GM18951 (cell line): Measurements from ENCODE around the gene HCAR3.
"Not testable (repeated sequence)": the region's sequence is repeated elsewhere in the genome, so short reads cannot be mapped to it uniquely, and the experiment has no call there.

Experiments
- POLR2A ChIP-seq: IDR thresholded peaks from 4 replicates; pipeline ENCODE4 v1.6.1; 2011; ENCODE audit warnings: mild to moderate bottlenecking; ENCODE audit not compliant: insufficient read length, insufficient read depth; ENCODE audit errors: extremely low read depth
- in situ Hi-C: fragments of 300-500 bp; cut with MboI; formaldehyde crosslinking; loops from one replicate; pipeline ENCODE4 v1.12.0; 2022; ENCODE audit warnings: low sequenced_read_pairs, mixed read lengths, inconsistent platforms; ENCODE audit not compliant: unreplicated experiment

HCAR3 gene

DNA sequence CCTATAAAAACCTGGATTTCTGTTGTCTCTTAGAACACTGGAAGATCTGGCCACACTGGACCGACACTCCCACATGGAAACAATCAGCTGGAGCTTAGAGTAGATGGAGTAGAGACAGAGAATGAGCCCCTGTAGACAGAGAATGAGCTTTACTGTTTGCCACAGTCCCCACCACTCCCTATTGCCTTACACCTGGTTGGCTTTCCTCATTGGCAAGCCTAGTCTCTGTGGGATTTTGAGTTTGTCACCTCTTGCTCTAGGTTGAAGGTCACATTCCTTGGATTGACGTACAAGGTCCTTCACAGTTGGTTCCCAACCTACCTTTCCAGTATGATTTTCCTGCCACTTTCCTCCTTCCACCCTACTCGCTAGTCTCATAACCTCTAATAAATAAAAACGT, 16.0 kb upstream of the HCAR3 start:
- no peak for TF ChIP-seq POLR2A
- in situ Hi-C loops = loop anchor here (25.0 kb wide), 1 partner anchor 95 kb away; no protein-coding TSS in a partner anchor

DNA sequence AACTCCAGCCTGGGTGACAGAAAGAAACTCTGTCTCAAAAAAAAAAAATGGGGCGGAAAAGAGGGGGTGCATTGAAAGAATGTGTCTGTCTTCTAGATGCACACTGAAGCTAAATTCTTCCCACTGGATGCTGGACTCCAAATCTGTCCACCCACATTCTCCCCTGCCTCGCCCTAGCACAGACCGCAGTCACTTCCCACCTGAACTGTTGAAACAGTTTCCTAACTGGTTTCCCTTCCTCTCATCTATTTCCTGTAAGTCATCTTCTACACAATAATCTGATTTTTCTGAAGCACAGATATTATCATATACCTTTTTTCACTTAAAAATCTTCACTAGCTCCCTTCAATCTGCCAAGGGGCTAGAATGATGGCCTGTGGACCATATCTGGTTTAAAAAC, 15.6 kb upstream of the HCAR3 start:
- TF ChIP-seq POLR2A = no peak

DNA sequence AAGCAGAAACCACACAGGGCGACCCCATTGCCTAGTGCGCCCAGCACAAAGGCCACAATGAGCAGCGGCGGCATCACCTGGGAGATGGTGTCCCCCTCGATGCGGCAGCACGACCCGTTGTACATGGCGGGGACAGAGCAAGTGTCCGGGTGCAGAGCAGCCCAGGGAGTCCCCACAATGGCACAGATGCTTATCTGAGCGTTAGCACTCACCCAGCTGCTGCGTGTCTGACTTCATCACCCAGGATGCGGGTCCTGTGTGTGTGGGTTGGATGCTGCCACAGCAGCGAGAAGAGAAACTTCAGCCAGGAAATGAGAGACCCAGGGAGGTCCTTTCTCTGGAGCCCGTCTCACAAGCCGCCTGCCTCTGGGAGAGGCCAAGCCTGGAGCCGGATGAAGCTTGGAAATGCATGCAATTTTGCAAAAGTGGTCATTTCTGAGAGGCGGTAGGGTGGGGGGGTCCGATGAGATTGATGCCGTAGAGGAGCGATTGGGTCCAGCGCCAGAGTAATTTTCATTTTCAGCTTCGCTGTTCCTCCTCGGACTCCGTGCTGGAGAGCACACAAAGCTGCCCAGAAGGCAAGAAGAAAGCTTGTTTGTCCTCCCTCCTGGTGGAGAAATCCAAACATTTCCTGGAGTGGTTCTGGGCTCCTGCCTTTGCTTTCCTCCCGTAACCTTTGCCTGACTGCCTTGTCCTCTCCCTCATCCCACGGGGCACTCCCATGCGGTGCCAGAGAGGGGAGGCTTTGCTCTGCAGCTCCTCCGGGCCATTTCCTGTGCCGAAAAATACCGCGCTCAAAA, 13.8 kb upstream of the HCAR3 start, which contains the start of gene HCAR1:
Gene HCAR1 (minus strand): TSS at position 630 of the 800 bp plus-strand sequence. CDS start 505 bp downstream, at position 125.
- in situ Hi-C loops = loop anchor here (25.0 kb wide), 1 partner anchor 93 kb away; no protein-coding TSS in a partner anchor
- TF ChIP-seq POLR2A = no peak

More for the DNA sequence above, 15.6 kb upstream of the HCAR3 start:
- in situ Hi-C loops = loop anchor here (25.0 kb wide), 1 partner anchor 95 kb away; no protein-coding TSS in a partner anchor

DNA sequence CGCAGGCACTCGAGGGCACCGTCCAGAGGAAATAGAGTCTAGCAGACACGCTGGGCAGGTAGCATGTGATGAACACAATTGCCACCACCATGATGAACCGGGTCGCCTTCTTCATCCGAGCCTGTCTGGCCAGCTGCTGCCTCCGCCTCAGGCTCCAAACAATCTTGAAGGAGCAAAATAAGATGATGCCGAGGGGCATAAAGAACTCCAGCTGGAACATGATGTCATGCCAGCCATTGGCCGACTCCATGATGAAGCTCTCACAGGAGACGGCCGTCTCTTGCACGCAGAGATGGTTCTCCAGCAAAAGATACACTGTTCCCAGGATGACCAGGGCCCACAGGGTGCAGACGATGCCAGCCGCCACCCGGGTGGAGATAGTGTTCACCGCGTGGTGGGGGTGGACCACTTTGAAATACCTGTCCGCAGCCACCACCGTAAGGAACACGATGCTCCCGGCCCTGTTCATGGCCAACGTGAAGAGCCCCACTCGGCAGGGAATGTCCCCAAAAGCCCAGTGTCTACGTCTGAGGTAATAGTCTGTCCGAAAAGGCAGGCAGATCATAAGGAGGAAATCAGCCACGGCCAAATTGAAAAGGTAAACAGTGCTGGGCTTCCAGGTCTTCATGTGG, 13.1 kb upstream of the HCAR3 start:
- no peak for TF ChIP-seq POLR2A
- in situ Hi-C loops = loop anchor here (25.0 kb wide), 1 partner anchor 92 kb away; no protein-coding TSS in a partner anchor

DNA sequence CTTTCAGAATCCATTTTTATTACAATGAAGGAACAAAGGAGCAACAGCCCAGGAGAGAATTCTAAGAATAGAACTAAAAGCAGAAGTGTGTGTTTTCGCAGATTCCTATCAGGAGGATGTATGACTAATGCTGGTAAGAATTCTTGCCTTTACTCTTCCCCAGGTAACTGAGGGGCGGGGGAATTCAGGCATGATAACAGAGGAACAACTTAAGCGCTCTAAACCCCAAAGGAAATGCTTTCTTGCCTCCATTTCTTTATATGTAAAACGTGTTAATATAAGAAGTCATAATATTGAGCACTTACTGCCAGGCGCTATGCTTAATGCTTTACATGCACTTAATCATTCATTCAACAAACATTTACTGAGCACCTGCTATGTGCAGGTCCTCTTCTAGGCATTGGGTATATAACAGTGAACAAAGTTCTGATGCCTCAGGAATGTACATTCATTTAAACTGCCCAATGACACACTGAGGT, 9.5 kb upstream of the HCAR3 start:
- in situ Hi-C loops = loop anchor here (25.0 kb wide), 1 partner anchor 89 kb away; no protein-coding TSS in a partner anchor
- TF ChIP-seq POLR2A = no peak

DNA sequence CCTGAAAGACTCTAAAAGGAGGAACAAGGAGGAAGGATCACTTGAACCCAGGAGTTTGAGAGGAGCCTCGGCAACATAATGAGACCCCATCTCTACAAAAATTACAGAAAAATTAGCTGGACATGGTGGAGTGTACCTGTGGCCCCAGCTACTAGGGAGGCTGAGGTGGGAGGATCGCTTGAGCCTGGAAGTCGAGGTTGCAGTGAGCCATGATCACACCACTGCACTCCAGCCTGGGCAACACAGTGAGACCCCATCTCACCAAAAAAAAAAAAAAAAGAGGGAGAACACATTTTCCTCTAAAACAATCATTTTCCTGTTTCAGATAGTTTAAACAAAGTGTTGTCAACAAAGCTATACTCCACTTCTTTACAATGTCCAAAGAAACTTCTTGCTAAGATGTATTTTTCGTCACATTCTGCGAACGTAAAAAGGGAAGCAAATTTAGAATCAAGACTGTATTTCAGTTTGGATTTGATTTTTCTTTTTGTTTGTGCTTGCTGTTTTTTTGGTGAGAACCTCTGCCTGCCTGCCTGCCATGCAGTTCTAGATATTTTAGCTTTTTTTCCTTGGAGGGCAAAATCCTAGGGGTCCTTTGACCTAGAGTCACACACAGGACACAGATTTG, 9.0 kb upstream of the HCAR3 start:
- in situ Hi-C loops = loop anchor here (25.0 kb wide), 1 partner anchor 88 kb away; no protein-coding TSS in a partner anchor
- no peak for TF ChIP-seq POLR2A

DNA sequence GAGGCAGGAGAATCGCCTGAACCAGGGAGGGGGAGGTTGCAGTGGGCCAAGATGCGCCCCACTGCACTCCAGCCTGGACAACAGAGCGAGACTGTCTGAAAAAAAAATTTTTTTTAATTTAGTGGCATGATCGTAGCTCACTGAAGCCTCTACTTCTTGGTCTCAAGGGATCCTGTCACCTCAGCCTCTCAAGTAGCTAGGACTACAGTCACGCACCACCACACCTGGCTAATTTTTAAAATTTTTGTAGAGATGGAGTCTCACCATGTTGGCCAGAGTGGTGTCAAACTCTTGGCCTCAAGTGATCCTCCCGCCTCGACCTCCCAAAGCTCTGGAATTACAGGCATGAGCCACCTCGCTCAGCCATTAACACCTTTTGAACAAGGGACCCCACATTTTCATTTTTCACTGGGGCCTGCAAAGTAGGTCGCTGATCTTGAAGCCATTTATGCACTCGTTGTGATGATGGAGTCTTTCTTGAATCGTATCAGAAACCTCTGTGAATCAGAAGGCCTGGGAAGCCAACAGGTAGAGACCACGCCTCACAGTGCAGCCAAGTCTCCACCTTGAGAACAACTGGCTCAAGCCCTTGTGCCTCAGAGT, 8.1 kb upstream of the HCAR3 start:
- in situ Hi-C loops = loop anchor here (25.0 kb wide), 1 partner anchor 87 kb away; no protein-coding TSS in a partner anchor
- no peak for TF ChIP-seq POLR2A

DNA sequence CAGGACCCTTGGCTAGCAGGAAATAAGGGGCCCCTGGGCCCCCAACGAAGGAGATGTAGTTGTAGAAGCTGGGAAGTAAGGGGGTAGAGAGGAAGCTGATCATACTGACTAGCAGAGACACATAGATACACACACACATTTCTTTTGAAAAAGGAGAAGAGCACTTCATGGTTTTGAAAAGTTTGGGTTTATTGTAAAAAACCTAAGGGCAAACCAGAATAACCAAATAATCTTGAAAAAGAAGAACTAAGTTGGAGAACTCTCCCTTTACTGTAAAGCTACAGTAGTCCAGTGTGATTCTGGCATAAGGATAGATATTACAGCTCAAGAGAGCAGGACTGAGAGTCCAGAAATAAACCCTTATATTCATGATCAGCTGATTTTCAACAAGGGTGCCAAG, 5.8 kb upstream of the HCAR3 start:
- in situ Hi-C loops = no loop called here
- no peak for TF ChIP-seq POLR2A

DNA sequence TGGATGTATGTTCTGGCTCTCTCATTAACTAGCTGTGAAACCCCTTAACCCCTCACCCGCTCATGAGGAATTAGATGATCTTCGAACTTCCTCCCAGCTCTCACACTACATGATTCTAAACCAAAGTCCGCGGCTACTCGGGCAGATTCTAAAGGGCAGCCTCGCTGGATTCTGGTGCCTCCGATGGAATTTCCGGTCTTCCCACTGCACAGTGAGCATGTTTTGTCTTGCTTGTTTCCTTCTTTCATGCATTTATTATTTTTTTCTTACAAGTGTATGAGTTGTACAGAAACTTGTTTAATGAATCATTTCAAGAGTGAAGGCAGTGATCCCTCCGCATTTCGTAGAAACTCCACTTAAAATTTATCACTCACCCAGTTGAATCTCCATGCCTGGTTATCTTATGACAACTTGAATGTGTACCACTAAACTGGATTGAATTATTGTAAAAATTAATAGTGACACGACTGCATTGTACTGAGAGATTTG, 4.5 kb upstream of the HCAR3 start:
- in situ Hi-C loops = no loop called here
- no peak for TF ChIP-seq POLR2A

DNA sequence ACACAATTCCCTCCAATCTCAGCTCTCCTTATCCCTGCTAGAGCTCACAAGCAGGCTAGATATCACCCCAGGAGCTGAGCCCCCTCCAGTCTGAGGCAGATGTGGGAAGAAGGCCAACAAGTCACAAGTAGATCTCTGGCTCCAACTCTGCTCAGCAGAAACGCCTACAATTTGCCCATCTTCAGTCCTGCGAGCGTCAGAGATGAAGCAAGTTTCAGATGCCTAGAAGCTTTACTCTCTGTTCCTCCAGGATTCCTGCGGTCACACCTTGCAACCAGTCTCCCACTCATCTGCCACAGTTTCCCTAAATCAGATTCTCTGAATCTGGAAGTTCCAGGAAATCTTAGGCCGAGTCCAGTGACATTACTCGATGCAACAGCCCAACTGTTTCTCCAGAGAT, 1.4 kb downstream of the HCAR3 start:
- in situ Hi-C loops = not testable (repeated sequence)

DNA sequence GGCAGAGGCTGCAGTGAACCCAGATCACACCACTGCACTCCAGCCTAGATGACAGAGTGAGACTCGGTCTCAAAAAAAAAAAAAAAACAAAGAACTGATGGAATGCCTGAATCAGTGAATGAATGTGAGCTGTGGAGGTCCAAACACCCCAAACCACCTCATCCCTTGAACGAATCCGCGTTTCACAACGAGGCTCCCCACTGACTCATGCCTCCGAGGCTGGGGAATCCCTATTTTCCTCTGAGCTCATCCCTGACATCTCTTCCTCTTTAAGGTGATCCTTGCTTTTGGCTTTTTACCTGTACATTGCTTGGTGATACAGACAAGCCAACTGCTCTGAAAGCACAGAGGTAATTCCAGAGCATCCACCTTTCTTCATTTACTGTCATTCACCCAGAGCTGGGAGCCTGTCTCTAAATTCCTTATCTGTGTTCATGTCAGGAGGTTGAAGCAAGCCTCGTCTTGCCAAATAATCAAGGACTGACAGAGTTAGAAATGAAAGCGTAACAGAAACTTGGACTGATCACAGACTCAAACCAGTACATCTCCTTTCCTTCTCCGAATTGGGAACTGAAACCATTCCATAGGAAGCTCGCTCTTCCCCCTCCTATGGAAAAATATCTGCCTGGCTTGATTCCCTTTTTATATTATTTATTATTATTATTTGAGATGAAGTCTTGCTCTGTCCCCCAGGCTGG, 3.0 kb downstream of the HCAR3 start:
- in situ Hi-C loops = not testable (repeated sequence)

DNA sequence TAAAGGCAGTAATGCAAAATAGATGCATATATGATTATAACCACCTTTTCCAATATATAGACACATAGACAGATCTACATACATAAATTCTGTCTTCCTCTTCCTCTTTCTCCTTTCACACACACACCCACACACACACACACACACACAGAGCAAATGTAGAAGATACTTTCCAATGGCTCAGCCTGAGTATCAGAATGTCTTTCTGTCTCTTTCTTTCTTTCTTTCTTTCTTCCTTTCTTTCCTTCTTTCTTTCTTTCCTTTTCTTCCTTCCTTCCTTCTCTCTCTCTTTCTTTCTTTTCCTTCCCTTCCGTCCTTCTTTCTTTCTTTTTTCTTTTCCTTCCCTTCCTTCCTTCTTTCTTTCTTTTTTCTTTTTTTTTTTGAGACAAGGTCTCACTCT, 5.3 kb downstream of the HCAR3 start:
- in situ Hi-C loops = not testable (repeated sequence)

DNA sequence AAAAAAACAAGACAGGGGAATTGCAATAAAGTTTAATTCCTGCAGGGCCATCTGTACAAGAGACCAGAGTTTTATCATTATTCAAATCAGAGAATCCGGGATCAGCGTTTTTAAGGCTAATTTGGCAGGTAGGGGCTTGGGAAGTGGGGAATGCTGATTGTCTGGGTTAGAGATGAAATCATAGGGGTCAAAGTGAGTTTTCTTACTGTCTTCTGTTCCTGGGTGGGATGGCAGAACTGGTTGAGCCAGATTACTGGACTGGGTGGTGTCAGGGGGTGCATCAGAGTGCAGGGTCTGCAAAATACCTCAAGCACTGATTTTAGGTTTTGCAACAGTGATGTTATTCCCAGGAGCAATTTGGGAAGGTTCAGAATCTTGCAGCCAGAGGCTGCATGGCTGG, 6.3 kb downstream of the HCAR3 start:
- in situ Hi-C loops = not testable (repeated sequence)

DNA sequence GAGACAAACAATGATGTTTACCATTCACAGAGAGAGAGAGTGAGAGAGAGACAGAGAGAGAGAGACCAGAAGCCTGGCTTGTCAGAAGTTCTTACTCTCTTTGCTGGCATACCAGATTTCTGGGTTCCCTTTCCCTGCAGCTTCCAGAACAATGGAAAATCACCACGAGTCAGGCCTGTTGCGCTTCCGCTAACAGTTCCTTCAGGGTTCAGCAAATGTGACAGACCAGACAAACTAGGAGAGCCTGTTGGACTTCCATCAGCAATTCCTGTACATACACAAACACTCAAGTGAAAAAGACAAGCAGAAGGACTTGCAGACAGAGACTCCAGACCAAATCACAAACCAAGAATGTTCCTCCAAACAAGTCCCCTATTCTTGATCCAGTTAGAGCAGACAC, 7.3 kb downstream of the HCAR3 start:
- in situ Hi-C loops = not testable (repeated sequence)

DNA sequence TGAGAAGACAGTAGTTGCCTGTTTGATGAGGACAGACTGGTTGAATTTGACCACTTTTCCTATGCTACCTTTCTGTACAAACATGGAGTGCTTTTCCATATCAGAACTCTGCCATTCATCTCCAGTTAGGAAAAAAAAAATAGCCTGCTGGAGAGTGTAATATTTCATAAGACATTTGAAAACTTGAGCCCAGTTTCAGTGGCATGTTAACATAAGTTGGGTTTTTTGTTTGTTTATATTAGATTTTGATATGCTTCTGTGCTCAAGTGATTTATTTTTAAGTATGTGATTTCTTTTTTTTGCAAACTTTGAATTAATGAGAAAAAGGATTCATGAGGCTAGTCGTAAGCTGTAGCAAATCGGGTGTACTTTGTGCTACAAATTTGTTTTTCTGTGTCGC, 12.8 kb downstream of the HCAR3 start:
- in situ Hi-C loops = not testable (repeated sequence)

DNA sequence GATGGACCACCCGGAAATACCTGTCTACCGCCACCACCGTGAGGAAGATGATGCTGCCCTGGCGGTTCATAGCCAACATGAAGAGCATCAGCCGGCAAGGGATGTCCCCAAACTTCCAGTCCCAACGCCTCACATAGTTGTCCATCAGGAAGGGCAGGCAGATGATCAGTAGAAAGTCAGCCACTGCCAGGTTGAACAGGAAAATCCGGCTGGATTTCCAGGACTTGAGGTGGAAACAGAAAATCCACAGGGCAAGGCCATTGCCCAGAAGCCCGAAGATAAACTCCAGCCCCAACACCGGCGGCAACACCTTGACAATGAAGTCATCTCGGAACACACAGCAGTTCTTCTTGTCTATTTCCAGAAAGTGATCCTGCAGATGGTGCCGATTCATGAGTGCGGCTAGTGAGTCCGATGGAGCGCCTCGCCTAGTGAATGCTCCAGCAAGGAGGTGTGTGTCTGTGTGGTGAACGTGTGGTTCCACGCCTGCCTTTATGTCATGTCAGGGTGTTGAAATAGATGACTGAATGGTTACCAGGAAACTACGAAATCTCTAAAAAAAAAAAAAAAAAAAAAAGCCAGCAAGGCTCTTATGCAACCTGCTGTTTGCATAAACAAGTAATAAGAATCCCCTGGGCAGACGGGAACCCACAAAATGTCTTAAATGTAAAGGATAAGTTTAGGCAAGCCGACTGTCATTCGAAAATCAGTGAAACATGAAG, 13.6 kb downstream of the HCAR3 start, which contains the start of gene HCAR2:
Gene HCAR2 (minus strand): TSS at position 468 of the 722 bp plus-strand sequence. CDS start 74 bp downstream, at position 394.
- in situ Hi-C loops = not testable (repeated sequence)

DNA sequence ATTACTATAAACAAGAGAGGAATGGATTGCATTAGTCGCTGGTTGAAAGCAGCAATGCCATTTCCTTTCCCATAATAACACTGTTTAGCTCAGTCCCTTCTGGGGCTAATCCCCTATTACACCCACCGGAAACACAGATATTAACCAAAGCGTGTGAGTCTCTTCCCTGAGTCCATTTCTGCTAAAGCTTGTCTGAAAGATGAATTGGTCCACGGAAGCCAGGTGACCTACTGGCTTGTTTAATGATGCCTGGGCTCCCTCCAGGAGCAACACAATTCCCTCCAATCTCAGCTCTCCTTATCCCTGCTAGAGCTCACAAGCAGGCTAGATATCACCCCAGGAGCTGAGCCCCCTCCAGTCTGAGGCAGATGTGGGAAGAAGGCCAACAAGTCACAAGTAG, 15.1 kb downstream of the HCAR3 start:
- in situ Hi-C loops = not testable (repeated sequence)
